ENCODE measurements around the gene KRT78.
"Not testable (repeated sequence)": the region's sequence is repeated elsewhere in the genome, so short reads cannot be mapped to it uniquely, and the experiment has no call there.

KRT78 gene

GRCh38 chr12:52871291-52872039 is 22.7 kb upstream of the KRT78 start:
- peak; percentile 60 for DNase-seq

- DNase-seq: peak; percentile 53
Observed at GRCh38 chr12:52870361-52871290, 21.8 kb upstream of the KRT78 start.

- peak; percentile 50 for DNase-seq
Observed at GRCh38 chr12:52867642-52868041, 18.8 kb upstream of the KRT78 start.

GRCh38 chr12:52867152-52867551 is 18.4 kb upstream of the KRT78 start:
- DNase-seq: no peak

- DNase-seq: peak; percentile 77
Observed at GRCh38 chr12:52865090-52865944, 16.5 kb upstream of the KRT78 start.

GRCh38 chr12:52862023-52862422 is 13.2 kb upstream of the KRT78 start:
- DNase-seq: no peak

GRCh38 chr12:52861511-52861910 is 12.7 kb upstream of the KRT78 start:
- DNase-seq: no peak

GRCh38 chr12:52860102-52860823 is 11.5 kb upstream of the KRT78 start:
- DNase-seq: no peak

- DNase-seq: no peak
Observed at GRCh38 chr12:52857500-52857899, 8.7 kb upstream of the KRT78 start.

GRCh38 chr12:52856787-52857186 is 8.0 kb upstream of the KRT78 start:
- DNase-seq: no peak

GRCh38 chr12:52856077-52856476 is 7.3 kb upstream of the KRT78 start:
- not testable (repeated sequence) for DNase-seq

GRCh38 chr12:52851787-52852186 is 3.0 kb upstream of the KRT78 start:
- no peak for DNase-seq

- no peak for DNase-seq
Observed at GRCh38 chr12:52850681-52851080, 1.9 kb upstream of the KRT78 start.

GRCh38 chr12:52849511-52849910 is 717 bp upstream of the KRT78 start:
- no peak for DNase-seq

- DNase-seq: no peak
Observed at GRCh38 chr12:52847335-52848102, 1.3 kb downstream of the KRT78 start.

- no peak for DNase-seq
Observed at GRCh38 chr12:52846356-52846970, 2.3 kb downstream of the KRT78 start.

- DNase-seq: no peak
Observed at GRCh38 chr12:52845946-52846345, 2.8 kb downstream of the KRT78 start.

- DNase-seq: no peak
Observed at GRCh38 chr12:52844386-52844785, 4.4 kb downstream of the KRT78 start.

- DNase-seq: no peak
Observed at GRCh38 chr12:52839436-52840105, 9.2 kb downstream of the KRT78 start.
